Prostate gland (tissue), 2 donors: ENCODE data around the gene MOG.

Experiments used
- POLR2A ChIP-seq: fragments of 450-650 bp; IDR thresholded peaks from one replicate; pipeline ENCODE4 v1.6.1; 2016; ENCODE audit warnings: antibody characterized with exemption, mild to moderate bottlenecking
- TF ChIP-seq, protein P1 (sequence below), 4 experiments: fragments of 200-600 bp in 2 of 4; fragments of 450-650 bp in 2 of 4; sonication (generic) in 2 of 4; IDR thresholded peaks; 1 replicate in 3 of 4; 2 replicates in 1 of 4; pipeline ENCODE4 v1.5.1; 2016 to 2019; ENCODE audit warnings: antibody characterized with exemption in 4 of 4, mild to moderate bottlenecking in 2 of 4, moderate library complexity in 2 of 4

DNA sequence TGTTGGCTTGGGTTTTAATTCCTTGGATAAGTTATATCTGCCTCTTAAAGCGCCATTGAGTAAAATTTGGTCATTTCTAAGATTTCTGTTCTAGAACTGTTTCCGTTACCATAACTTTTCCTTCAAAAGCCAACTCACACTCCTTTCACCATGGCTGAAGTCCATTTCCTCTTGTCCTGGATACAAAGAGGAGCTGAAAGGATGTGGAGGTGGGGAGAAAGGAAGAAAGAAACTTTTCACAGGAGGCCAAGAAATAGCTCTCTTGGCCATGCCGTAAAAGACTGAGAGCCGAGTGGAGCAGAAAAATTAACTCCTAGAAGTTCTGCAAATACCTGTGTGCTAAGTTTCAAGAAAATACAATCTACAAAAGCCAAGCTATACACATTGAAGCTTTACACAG lies 45.5 kb upstream of the MOG start:
- TF ChIP-seq POLR2A = no peak
- TF ChIP-seq, protein P1, sequence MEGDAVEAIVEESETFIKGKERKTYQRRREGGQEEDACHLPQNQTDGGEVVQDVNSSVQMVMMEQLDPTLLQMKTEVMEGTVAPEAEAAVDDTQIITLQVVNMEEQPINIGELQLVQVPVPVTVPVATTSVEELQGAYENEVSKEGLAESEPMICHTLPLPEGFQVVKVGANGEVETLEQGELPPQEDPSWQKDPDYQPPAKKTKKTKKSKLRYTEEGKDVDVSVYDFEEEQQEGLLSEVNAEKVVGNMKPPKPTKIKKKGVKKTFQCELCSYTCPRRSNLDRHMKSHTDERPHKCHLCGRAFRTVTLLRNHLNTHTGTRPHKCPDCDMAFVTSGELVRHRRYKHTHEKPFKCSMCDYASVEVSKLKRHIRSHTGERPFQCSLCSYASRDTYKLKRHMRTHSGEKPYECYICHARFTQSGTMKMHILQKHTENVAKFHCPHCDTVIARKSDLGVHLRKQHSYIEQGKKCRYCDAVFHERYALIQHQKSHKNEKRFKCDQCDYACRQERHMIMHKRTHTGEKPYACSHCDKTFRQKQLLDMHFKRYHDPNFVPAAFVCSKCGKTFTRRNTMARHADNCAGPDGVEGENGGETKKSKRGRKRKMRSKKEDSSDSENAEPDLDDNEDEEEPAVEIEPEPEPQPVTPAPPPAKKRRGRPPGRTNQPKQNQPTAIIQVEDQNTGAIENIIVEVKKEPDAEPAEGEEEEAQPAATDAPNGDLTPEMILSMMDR (IDR thresholded peaks at IDR 0.05) = no peak
